ENCODE data around the gene NPR2.

NPR2 gene

GRCh38 chr9:35783418-35783817 lies 8.0 kb upstream of the NPR2 start:
- no peak for ATAC-seq
- no peak for TF ChIP-seq BACH2 (CRISPR knock-in tag; IDR thresholded peaks at IDR 0.05; ENCODE audit: borderline replicate concordance)
- no peak for TF ChIP-seq ZNF565 (CRISPR knock-in tag; conservative IDR thresholded peaks at IDR 0.05; ENCODE audit: low read depth)
- no peak for TF ChIP-seq ISL1 (CRISPR knock-in tag; IDR thresholded peaks at IDR 0.05)
- no peak for TF ChIP-seq ZFP30 (CRISPR knock-in tag; IDR thresholded peaks at IDR 0.05)
- TF ChIP-seq OSR1 (CRISPR knock-in tag; IDR thresholded peaks at IDR 0.05) = no peak
- TF ChIP-seq PATZ1 (CRISPR knock-in tag; IDR thresholded peaks at IDR 0.05; ENCODE audit: borderline replicate concordance) = no peak
- no peak for TF ChIP-seq TSHZ2 (CRISPR knock-in tag; IDR thresholded peaks at IDR 0.05)
- no peak for TF ChIP-seq TCF4 (CRISPR knock-in tag; IDR thresholded peaks at IDR 0.05; ENCODE audit: borderline replicate concordance)
- no peak for TF ChIP-seq RARB (CRISPR knock-in tag; IDR thresholded peaks at IDR 0.05)
- TF ChIP-seq CSRNP3 (CRISPR knock-in tag; IDR thresholded peaks at IDR 0.05) = no peak
- TF ChIP-seq TOX (CRISPR knock-in tag; IDR thresholded peaks at IDR 0.05; ENCODE audit: borderline replicate concordance) = no peak
- TF ChIP-seq ZNF70 (CRISPR knock-in tag; IDR thresholded peaks at IDR 0.05) = no peak
- TF ChIP-seq GLIS3 (CRISPR knock-in tag; IDR thresholded peaks at IDR 0.05) = no peak
- TF ChIP-seq POU6F1 (CRISPR knock-in tag; IDR thresholded peaks at IDR 0.05; ENCODE audit: borderline replicate concordance, low read depth) = no peak
- no peak for TF ChIP-seq ESRRG (CRISPR knock-in tag; IDR thresholded peaks at IDR 0.05)
- TF ChIP-seq CSDC2 (CRISPR knock-in tag; IDR thresholded peaks at IDR 0.05) = no peak

- no peak for ATAC-seq
- TF ChIP-seq ESRRG (CRISPR knock-in tag; IDR thresholded peaks at IDR 0.05) (no peak), ZFP3 (CRISPR knock-in tag; IDR thresholded peaks at IDR 0.05) (no peak), ZC3H10 (CRISPR knock-in tag; IDR thresholded peaks at IDR 0.05) (no peak), TOX (CRISPR knock-in tag; IDR thresholded peaks at IDR 0.05; ENCODE audit: borderline replicate concordance) (no peak), PPARA (CRISPR knock-in tag; IDR thresholded peaks at IDR 0.05; ENCODE audit: borderline replicate concordance) (no peak), ZNF8 (CRISPR knock-in tag; IDR thresholded peaks at IDR 0.05) (no peak), ARNTL (CRISPR knock-in tag; IDR thresholded peaks at IDR 0.05; ENCODE audit: borderline replicate concordance, low read depth) (no peak), RARB (CRISPR knock-in tag; IDR thresholded peaks at IDR 0.05) (no peak), CREB5 (CRISPR knock-in tag; IDR thresholded peaks at IDR 0.05; ENCODE audit: low read depth) (no peak), CSDC2 (CRISPR knock-in tag; IDR thresholded peaks at IDR 0.05) (no peak), CSRNP3 (CRISPR knock-in tag; IDR thresholded peaks at IDR 0.05) (no peak), TSHZ2 (CRISPR knock-in tag; IDR thresholded peaks at IDR 0.05) (no peak), GLIS3 (CRISPR knock-in tag; IDR thresholded peaks at IDR 0.05) (no peak), ISL1 (CRISPR knock-in tag; IDR thresholded peaks at IDR 0.05) (no peak), ZNF565 (CRISPR knock-in tag; conservative IDR thresholded peaks at IDR 0.05; ENCODE audit: low read depth) (no peak)
Observed at GRCh38 chr9:35789541-35789940, 1.9 kb upstream of the NPR2 start.
